ENCODE results near the gene MAN2A2. TPM values are rescaled to one million over a fixed set of nuclear protein-coding genes. Genes with fewer than 3 reads are reported as not detected.

The MAN2A2 gene
- total RNA-seq, 2 donors from 2014 or later: 79.3 to 83.2 TPM

DNA sequence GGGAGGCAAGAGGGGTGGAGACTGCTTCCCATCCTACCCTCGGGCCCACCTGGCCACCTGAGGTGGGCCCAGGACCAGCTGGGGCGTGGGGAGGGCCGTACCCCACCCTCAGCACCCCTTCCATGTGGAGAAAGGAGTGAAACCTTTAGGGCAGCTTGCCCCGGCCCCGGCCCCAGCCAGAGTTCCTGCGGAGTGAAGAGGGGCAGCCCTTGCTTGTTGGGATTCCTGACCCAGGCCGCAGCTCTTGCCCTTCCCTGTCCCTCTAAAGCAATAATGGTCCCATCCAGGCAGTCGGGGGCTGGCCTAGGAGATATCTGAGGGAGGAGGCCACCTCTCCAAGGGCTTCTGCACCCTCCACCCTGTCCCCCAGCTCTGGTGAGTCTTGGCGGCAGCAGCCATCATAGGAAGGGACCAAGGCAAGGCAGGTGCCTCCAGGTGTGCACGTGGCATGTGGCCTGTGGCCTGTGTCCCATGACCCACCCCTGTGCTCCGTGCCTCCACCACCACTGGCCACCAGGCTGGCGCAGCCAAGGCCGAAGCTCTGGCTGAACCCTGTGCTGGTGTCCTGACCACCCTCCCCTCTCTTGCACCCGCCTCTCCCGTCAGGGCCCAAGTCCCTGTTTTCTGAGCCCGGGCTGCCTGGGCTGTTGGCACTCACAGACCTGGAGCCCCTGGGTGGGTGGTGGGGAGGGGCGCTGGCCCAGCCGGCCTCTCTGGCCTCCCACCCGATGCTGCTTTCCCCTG is 21.0 kb upstream of the MAN2A2 start:
- DNase-seq (no peak), ATAC-seq (no peak)
- intact Hi-C loops (cut with DNase I): loop anchor here in 1 of 2 donors (5.0 kb wide), 1 partner anchor 165 kb away; the partner anchor contains the start of gene BLM

DNA sequence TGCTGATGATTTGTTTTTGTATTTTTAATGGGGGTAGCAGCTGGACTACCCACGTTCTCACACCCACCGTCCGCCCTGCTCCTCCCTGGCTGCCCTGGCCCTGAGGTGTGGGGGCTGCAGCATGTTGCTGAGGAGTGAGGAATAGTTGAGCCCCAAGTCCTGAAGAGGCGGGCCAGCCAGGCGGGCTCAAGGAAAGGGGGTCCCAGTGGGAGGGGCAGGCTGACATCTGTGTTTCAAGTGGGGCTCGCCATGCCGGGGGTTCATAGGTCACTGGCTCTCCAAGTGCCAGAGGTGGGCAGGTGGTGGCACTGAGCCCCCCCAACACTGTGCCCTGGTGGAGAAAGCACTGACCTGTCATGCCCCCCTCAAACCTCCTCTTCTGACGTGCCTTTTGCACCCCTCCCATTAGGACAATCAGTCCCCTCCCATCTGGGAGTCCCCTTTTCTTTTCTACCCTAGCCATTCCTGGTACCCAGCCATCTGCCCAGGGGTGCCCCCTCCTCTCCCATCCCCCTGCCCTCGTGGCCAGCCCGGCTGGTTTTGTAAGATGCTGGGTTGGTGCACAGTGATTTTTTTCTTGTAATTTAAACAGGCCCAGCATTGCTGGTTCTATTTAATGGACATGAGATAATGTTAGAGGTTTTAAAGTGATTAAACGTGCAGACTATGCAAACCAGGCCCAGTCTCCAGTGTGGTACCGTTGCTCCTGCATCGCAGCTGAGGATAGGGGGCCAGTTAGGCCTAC is 20.1 kb upstream of the MAN2A2 start:
- ATAC-seq (peak in 1 of 2 donors; percentile 0), DNase-seq (no peak)
- intact Hi-C loops (cut with DNase I): loop anchor here in 1 of 2 donors (5.0 kb wide), 1 partner anchor 166 kb away; the partner anchor contains the start of gene BLM

DNA sequence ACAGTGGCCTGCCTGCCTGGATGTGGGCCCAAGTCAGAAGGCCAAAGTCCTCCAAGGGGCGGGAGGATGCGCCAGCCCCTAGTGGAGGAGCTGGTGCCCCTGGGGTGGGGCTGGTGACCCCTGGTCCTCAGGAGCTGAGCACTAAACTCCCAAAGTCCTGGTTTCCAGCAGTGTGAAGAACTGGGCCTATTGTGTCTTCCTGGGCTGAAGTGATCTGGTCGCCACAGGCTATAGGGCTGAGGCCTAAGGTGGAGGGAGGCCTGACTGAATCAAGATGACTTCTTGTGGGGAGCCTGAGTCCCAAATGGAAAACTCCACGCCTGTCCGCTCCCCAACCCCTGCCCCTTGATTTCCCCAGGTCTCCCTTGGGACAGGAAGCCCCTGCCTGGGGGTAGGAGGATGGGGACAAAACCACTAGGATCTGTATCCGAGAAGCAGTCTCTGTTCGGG is 19.6 kb upstream of the MAN2A2 start:
- DNase-seq (no peak), ATAC-seq (peak in 1 of 2 donors; percentile 2)
- intact Hi-C loops (cut with DNase I): loop anchor here in 1 of 2 donors (5.0 kb wide), 1 partner anchor 166 kb away; the partner anchor contains the start of gene BLM

DNA sequence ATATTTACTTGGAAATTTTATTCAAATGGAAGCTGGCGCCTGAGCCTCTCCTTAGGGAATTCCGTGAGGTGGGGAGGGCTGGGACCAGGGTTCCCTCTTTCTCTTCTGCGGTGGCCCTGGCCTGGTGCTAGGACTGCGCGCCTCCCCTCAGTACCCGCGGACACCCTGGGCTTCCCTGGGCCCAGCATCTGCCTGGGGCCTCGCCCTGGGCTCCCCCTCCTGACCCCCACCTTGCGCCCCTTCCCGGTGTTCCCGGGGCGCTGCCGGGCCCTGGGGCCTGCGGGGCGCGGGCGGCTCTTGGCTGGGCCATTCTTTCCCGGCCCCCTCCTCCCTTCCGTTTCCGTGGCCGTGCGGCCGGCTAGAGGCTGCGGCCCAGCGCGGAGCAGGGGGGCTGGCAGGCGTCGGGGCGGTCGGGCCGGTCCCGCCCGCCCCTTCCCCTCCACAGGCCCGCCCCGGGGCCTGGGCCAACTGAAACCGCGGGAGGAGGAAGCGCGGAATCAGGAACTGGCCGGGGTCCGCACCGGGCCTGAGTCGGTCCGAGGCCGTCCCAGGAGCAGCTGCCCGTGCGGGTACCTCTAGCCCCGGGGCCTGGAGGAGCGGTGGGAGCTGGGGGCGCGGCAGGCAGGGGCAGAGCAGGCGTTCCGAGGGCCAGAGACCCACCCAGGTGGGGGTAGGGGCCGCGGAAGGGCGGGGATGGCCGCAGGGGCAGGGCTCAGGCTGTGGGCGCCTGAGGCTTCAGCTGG is 19.0 kb upstream of the MAN2A2 start, which contains the start of gene FES:
Gene FES (plus strand): TSS at position 529 of the 743 bp plus-strand sequence. CDS start 542 bp downstream, outside the sequence.
- intact Hi-C loops (cut with DNase I): loop anchor here in 1 of 2 donors (5.0 kb wide), 1 partner anchor 167 kb away; the partner anchor contains the start of gene BLM
- ATAC-seq: peak; percentile 76 to 79
- peak; percentile 81 for DNase-seq

- intact Hi-C loops (cut with DNase I): loop anchor here in 1 of 2 donors (5.0 kb wide), 1 partner anchor 168 kb away; the partner anchor contains the start of gene BLM
- DNase-seq (no peak), ATAC-seq (peak; percentile 3 to 4)
Measured at GRCh38 chr15:90884719-90885431, 18.2 kb upstream of the MAN2A2 start.

GRCh38 chr15:90885432-90886290 is 17.4 kb upstream of the MAN2A2 start:
- peak; percentile 52 to 62 for ATAC-seq
- peak; percentile 82 for DNase-seq
- intact Hi-C loops (cut with DNase I): loop anchor here (1.0 to 2.0 kb wide), 2 partner anchors 237 kb away; no protein-coding TSS in a partner anchor

DNA sequence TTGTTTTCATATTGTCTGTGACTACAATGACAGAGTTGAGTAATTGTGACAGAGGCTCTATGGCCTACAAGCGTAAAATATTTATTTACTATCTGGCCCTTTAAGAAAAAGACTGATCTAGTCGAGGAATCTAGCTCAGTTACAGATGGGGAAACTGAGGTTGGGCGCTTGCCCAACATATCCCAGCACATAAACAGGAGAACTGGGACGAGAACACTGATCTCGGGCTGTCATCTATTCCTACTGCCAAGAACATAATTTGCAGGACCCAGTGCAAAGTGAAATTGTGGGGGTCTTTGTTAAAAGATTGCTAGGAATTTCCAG is 16.8 kb upstream of the MAN2A2 start:
- ATAC-seq (no peak), DNase-seq (no peak)
- intact Hi-C loops (cut with DNase I): loop anchor here (1.0 to 2.0 kb wide), 2 partner anchors 237 to 238 kb away; no protein-coding TSS in a partner anchor

- DNase-seq (no peak), ATAC-seq (no peak)
- intact Hi-C loops (cut with DNase I): loop anchor here in 1 of 2 donors (2.0 kb wide), 1 partner anchor 238 kb away; no protein-coding TSS in a partner anchor
Measured at GRCh38 chr15:90887037-90887481, 16.0 kb upstream of the MAN2A2 start.

- intact Hi-C loops (cut with DNase I): no loop called here
- ATAC-seq: no peak
Measured at GRCh38 chr15:90889313-90889730, 13.8 kb upstream of the MAN2A2 start.

GRCh38 chr15:90889736-90890456 is 13.2 kb upstream of the MAN2A2 start:
- intact Hi-C loops (cut with DNase I): no loop called here
- DNase-seq: no peak
- ATAC-seq: no peak

More at GRCh38 chr15:90889313-90889730, 13.8 kb upstream of the MAN2A2 start:
- DNase-seq: no peak

- DNase-seq (no peak), ATAC-seq (no peak)
- intact Hi-C loops (cut with DNase I): no loop called here
Measured at GRCh38 chr15:90890839-90891238, 12.3 kb upstream of the MAN2A2 start.

DNA sequence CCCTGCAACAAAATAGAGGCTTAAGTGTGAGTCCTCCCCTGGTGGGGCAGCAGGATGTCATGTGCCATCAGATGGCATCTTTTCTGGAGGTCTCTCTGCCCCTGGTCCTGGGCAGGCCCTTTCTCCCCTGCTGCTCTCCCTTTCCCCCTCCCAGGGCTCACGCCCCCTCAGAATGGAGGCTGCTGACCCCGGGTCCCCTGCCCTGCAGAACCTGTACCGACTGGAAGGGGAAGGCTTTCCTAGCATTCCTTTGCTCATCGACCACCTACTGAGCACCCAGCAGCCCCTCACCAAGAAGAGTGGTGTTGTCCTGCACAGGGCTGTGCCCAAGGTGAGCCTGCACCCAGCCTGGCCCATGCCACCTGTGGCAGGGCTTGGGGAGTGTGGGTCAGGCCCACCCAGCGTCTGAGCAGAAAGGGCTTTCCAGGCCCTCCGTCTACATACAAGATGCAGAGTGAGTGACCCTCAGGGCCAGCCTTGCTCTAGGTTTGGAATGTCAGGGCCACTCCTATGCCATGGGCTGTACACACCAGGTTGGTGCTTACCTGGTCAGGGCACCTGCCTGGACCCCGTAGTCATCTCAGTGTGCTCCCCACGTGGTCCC is 11.7 kb upstream of the MAN2A2 start:
- intact Hi-C loops (cut with DNase I): no loop called here
- ATAC-seq (no peak), DNase-seq (no peak)

DNA sequence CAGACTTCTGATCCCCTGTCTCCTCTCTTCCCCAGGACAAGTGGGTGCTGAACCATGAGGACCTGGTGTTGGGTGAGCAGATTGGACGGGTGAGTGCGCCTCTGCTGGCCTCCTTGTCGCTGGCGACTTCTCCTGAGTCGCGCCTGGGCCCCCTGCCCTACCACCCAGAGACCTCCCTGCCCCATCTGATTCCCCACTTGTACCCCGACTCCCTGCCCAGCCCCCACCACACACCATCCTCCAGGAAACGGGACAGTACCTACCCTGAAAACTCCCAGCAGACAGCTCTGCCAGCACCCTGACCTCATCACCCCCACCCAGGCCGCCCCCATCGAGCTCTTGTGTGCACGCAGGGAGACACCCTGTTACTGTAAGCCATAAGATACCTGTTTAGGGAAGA is 11.1 kb upstream of the MAN2A2 start:
- DNase-seq: no peak
- ATAC-seq: no peak
- intact Hi-C loops (cut with DNase I): no loop called here

- no peak for ATAC-seq
- intact Hi-C loops (cut with DNase I): no loop called here
- DNase-seq: no peak
Measured at GRCh38 chr15:90892498-90893174, 10.5 kb upstream of the MAN2A2 start.

DNA sequence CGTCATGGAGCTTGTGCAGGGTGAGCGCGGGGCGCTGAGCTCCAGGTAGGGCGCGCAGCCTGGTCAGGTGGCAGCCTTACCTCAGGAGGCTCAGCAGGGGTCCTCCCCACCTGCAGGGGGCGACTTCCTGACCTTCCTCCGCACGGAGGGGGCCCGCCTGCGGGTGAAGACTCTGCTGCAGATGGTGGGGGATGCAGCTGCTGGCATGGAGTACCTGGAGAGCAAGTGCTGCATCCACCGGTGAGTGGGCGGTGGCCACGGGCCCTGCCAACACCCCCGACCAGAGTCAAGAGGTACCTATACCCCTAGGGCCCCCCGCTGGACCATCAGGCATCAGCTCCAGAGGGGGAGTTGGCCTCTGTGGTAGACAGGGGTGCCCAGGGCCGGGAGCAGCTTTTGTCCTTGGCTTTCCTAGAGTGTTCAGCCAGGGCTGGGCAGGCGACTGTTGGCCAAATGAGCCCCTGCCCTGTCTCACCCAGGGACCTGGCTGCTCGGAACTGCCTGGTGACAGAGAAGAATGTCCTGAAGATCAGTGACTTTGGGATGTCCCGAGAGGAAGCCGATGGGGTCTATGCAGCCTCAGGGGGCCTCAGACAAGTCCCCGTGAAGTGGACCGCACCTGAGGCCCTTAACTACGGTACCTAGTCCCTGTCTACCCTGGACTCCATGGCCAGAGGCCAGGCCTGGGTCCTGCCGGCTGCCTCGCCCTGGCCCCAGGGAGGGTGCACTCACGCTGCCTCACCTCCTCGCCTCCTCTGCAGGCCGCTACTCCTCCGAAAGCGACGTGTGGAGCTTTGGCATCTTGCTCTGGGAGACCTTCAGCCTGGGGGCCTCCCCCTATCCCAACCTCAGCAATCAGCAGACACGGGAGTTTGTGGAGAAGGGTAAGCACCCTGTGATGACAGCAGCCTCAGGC is 9.7 kb upstream of the MAN2A2 start:
- DNase-seq (no peak), ATAC-seq (no peak)
- intact Hi-C loops (cut with DNase I): no loop called here

All from left cardiac atrium (tissue), 4 donors.